Effector memory CD4-positive, alpha-beta T cell (primary cell): Measurements from ENCODE around the gene DPEP2NB.
"Not testable (repeated sequence)": the region's sequence is repeated elsewhere in the genome, so short reads cannot be mapped to it uniquely, and the experiment has no call there.

Experiments
- DNase-seq, 3 donors: peaks; one replicate each; pipeline ENCODE4 v3.0.0-alpha.2; 2020
- H3K27ac ChIP-seq: 2 replicates; pipeline ENCODE4 v1.7.0; 2013; ENCODE audit warnings: mild to moderate bottlenecking, low read length, moderate library complexity; ENCODE audit not compliant: insufficient read depth, poor library complexity, severe bottlenecking
- H3K27me3 ChIP-seq: replicated peaks from 2 replicates; pipeline ENCODE4 v1.7.0; 2013; ENCODE audit warnings: mild to moderate bottlenecking, low read length; ENCODE audit not compliant: insufficient read depth, control insufficient read depth, poor library complexity, severe bottlenecking
- H3K36me3 ChIP-seq: 2 replicates; pipeline ENCODE4 v1.7.0; 2013; ENCODE audit warnings: mild to moderate bottlenecking, low read length, moderate library complexity; ENCODE audit not compliant: control insufficient read depth, insufficient read depth
- H3K4me1 ChIP-seq: 2 replicates; pipeline ENCODE4 v1.7.0; 2013; ENCODE audit warnings: low read length, mild to moderate bottlenecking; ENCODE audit not compliant: control insufficient read depth, insufficient read depth, poor library complexity, severe bottlenecking
- H3K4me3 ChIP-seq: 2 replicates; pipeline ENCODE4 v1.7.0; 2013; ENCODE audit warnings: low read length, low read depth, mild to moderate bottlenecking; ENCODE audit not compliant: insufficient read depth, poor library complexity, severe bottlenecking
- H3K9me3 ChIP-seq: 2 replicates; pipeline ENCODE4 v1.7.0; 2013; ENCODE audit warnings: mild to moderate bottlenecking, low read length, moderate library complexity; ENCODE audit not compliant: control insufficient read depth

Gene DPEP2NB

GRCh38 chr16:68040506-68041288 is 25.0 kb upstream of the DPEP2NB start:
- H3K4me3 ChIP-seq: no peak overlapping the region
- no peaks in the 10 kb centered on the region for H3K9me3 ChIP-seq
- peak; percentile 72 to 84 (median 81) for DNase-seq
- H3K27me3 ChIP-seq: no peaks in the 10 kb centered on the region
- no peaks in the 10 kb centered on the region for H3K4me1 ChIP-seq
- no peaks in the 10 kb centered on the region for H3K36me3 ChIP-seq
- no peak overlapping the region for H3K27ac ChIP-seq

- no peaks in the 10 kb centered on the region for H3K9me3 ChIP-seq
- DNase-seq: no peak
- H3K4me1 ChIP-seq: no peaks in the 10 kb centered on the region
- H3K36me3 ChIP-seq: no peaks in the 10 kb centered on the region
- no peak overlapping the region for H3K4me3 ChIP-seq
- H3K27ac ChIP-seq: no peak overlapping the region
- no peaks in the 10 kb centered on the region for H3K27me3 ChIP-seq
Observed at GRCh38 chr16:68037841-68038597, 22.3 kb upstream of the DPEP2NB start.

- H3K9me3 ChIP-seq: no peaks in the 10 kb centered on the region
- H3K4me1 ChIP-seq: no peaks in the 10 kb centered on the region
- H3K27me3 ChIP-seq: no peaks in the 10 kb centered on the region
- no peak for DNase-seq
- H3K27ac ChIP-seq: no peak overlapping the region
- H3K4me3 ChIP-seq: no peak overlapping the region
- no peaks in the 10 kb centered on the region for H3K36me3 ChIP-seq
Observed at GRCh38 chr16:68035227-68035626, 19.5 kb upstream of the DPEP2NB start.

- Histone ChIP-seq H3K4me1 (no peaks in the 10 kb centered on the region), H3K27ac (no peak overlapping the region), H3K9me3 (no peaks in the 10 kb centered on the region), H3K36me3 (peaks cover 5% of the 10 kb centered on the region), H3K4me3 (no peak overlapping the region), H3K27me3 (no peaks in the 10 kb centered on the region)
- no peak for DNase-seq
Observed at GRCh38 chr16:68033101-68033500, 17.4 kb upstream of the DPEP2NB start.

- Histone ChIP-seq H3K4me3 (no peak overlapping the region), H3K27ac (no peak overlapping the region), H3K27me3 (no peaks in the 10 kb centered on the region), H3K36me3 (peaks cover 10% of the 10 kb centered on the region), H3K9me3 (no peaks in the 10 kb centered on the region), H3K4me1 (no peaks in the 10 kb centered on the region)
- DNase-seq: no peak
Observed at GRCh38 chr16:68031951-68032350, 16.2 kb upstream of the DPEP2NB start.

GRCh38 chr16:68030108-68030507 is 14.4 kb upstream of the DPEP2NB start:
- H3K4me1 ChIP-seq, H3K27me3 ChIP-seq, H3K4me3 ChIP-seq, H3K9me3 ChIP-seq, DNase-seq, H3K27ac ChIP-seq: not testable (repeated sequence)
- H3K36me3 ChIP-seq: peaks cover 13% of the 10 kb centered on the region

GRCh38 chr16:68028996-68029395 is 13.3 kb upstream of the DPEP2NB start:
- Histone ChIP-seq H3K4me3 (no peak overlapping the region), H3K27me3 (no peaks in the 10 kb centered on the region), H3K27ac (no peak overlapping the region), H3K4me1 (peaks cover 3% of the 10 kb centered on the region), H3K9me3 (no peaks in the 10 kb centered on the region), H3K36me3 (peaks cover 13% of the 10 kb centered on the region)
- no peak for DNase-seq

- H3K9me3 ChIP-seq: no peaks in the 10 kb centered on the region
- peaks cover 16% of the 10 kb centered on the region for H3K36me3 ChIP-seq
- peaks cover 21% of the 10 kb centered on the region for H3K4me1 ChIP-seq
- peak within 1 kb of the TSS; percentile 79 for H3K27ac ChIP-seq
- H3K27me3 ChIP-seq: no peaks in the 10 kb centered on the region
- H3K4me3 ChIP-seq: peak within 1 kb of the TSS; percentile 94
- peak; percentile 88 to 89 (median 89) for DNase-seq
Observed at GRCh38 chr16:68022728-68023537, 7.2 kb upstream of the DPEP2NB start, which contains the start of the genes DDX28 and DUS2. Gene DDX28 (minus strand): TSS chr16:68023232. CDS start chr16:68023202, 30 bp downstream. Gene DUS2 (plus strand): TSS chr16:68023284. CDS start chr16:68038024, 14,740 bp downstream.

GRCh38 chr16:68022278-68022727 is 6.6 kb upstream of the DPEP2NB start:
- no peaks in the 10 kb centered on the region for H3K27me3 ChIP-seq
- DNase-seq: peak in 1 of 3 donors; percentile 3
- peaks cover 11% of the 10 kb centered on the region for H3K36me3 ChIP-seq
- peaks cover 21% of the 10 kb centered on the region for H3K4me1 ChIP-seq
- H3K27ac ChIP-seq: peak overlapping the region; percentile 79
- H3K4me3 ChIP-seq: peak overlapping the region; percentile 94
- no peaks in the 10 kb centered on the region for H3K9me3 ChIP-seq
